ENCODE results near the gene BACE2.

BACE2 gene

GRCh38 chr21:41139275-41139674 lies 28.7 kb upstream of the BACE2 start:
- ChIA-PET CTCF (no interaction called here), POLR2A (no interaction called here)
- H3K36me3 ChIP-seq (ENCODE audit: control insufficient read depth in 4 of 4, insufficient read depth in 4 of 4, low read length in 3 of 4), result no peaks in the 10 kb centered on the region
- peaks cover 0 to 3% (median 0%) of the 10 kb centered on the region in 5 experiments for H3K27me3 ChIP-seq (replicated peaks in 2 of 5; ENCODE audit: control insufficient read depth in 4 of 5, insufficient read depth in 5 of 5, low read length in 4 of 5)
- no peaks in the 10 kb centered on the region for H3K4me1 ChIP-seq (ENCODE audit: control extremely low read depth in 1 of 4, control insufficient read depth in 4 of 4, insufficient read depth in 4 of 4, low read length in 3 of 4)
- WGBS (ENCODE audit: insufficient coverage), result 94% methylated on average over 5 of the region's 5 CpGs
- no peaks in the 10 kb centered on the region for H3K9me3 ChIP-seq (ENCODE audit: control extremely low read depth in 1 of 5, control insufficient read depth in 4 of 5, insufficient read depth in 2 of 5, low read depth in 1 of 5, low read length in 4 of 5)
- DNase-seq, result no peak
- no peak overlapping the region for H3K4me3 ChIP-seq (ENCODE audit: control insufficient read depth in 1 of 7, extremely low read depth in 1 of 7, insufficient read depth in 4 of 7, low read depth in 2 of 7, low read length in 6 of 7)
- no peak overlapping the region for H3K27ac ChIP-seq (ENCODE audit: insufficient read depth in 1 of 2, low read depth in 1 of 2, low read length in 2 of 2, poor library complexity in 1 of 2, severe bottlenecking in 2 of 2)

GRCh38 chr21:41139951-41140350 lies 28.0 kb upstream of the BACE2 start:
- H3K27me3 ChIP-seq (replicated peaks in 2 of 5; ENCODE audit: control insufficient read depth in 4 of 5, insufficient read depth in 5 of 5, low read length in 4 of 5), result peaks cover 0 to 3% (median 0%) of the 10 kb centered on the region in 5 experiments
- H3K9me3 ChIP-seq (ENCODE audit: control extremely low read depth in 1 of 5, control insufficient read depth in 4 of 5, insufficient read depth in 2 of 5, low read depth in 1 of 5, low read length in 4 of 5), result no peaks in the 10 kb centered on the region
- WGBS (ENCODE audit: insufficient coverage), result 96% methylated on average over 11 of the region's 12 CpGs
- CTCF ChIA-PET, result no interaction called here
- H3K4me3 ChIP-seq (ENCODE audit: control insufficient read depth in 1 of 7, extremely low read depth in 1 of 7, insufficient read depth in 4 of 7, low read depth in 2 of 7, low read length in 6 of 7), result no peak overlapping the region
- H3K27ac ChIP-seq (ENCODE audit: insufficient read depth in 1 of 2, low read depth in 1 of 2, low read length in 2 of 2, poor library complexity in 1 of 2, severe bottlenecking in 2 of 2), result no peak overlapping the region
- POLR2A ChIA-PET, result no interaction called here
- no peaks in the 10 kb centered on the region for H3K4me1 ChIP-seq (ENCODE audit: control extremely low read depth in 1 of 4, control insufficient read depth in 4 of 4, insufficient read depth in 4 of 4, low read length in 3 of 4)
- no peaks in the 10 kb centered on the region for H3K36me3 ChIP-seq (ENCODE audit: control insufficient read depth in 4 of 4, insufficient read depth in 4 of 4, low read length in 3 of 4)
- no peak for DNase-seq

- no peak overlapping the region for H3K4me3 ChIP-seq (ENCODE audit: control insufficient read depth in 1 of 7, extremely low read depth in 1 of 7, insufficient read depth in 4 of 7, low read depth in 2 of 7, low read length in 6 of 7)
- no peak overlapping the region for H3K27ac ChIP-seq (ENCODE audit: insufficient read depth in 1 of 2, low read depth in 1 of 2, low read length in 2 of 2, poor library complexity in 1 of 2, severe bottlenecking in 2 of 2)
- POLR2A ChIA-PET, result no interaction called here
- no peak for DNase-seq
- CTCF ChIA-PET, result no interaction called here
- no peaks in the 10 kb centered on the region for H3K4me1 ChIP-seq (ENCODE audit: control extremely low read depth in 1 of 4, control insufficient read depth in 4 of 4, insufficient read depth in 4 of 4, low read length in 3 of 4)
- H3K27me3 ChIP-seq (replicated peaks in 2 of 5; ENCODE audit: control insufficient read depth in 4 of 5, insufficient read depth in 5 of 5, low read length in 4 of 5), result peaks cover 0 to 3% (median 0%) of the 10 kb centered on the region in 5 experiments
- no peaks in the 10 kb centered on the region for H3K36me3 ChIP-seq (ENCODE audit: control insufficient read depth in 4 of 4, insufficient read depth in 4 of 4, low read length in 3 of 4)
- 89% methylated on average over 2 of the region's 2 CpGs for WGBS (ENCODE audit: insufficient coverage)
- no peaks in the 10 kb centered on the region for H3K9me3 ChIP-seq (ENCODE audit: control extremely low read depth in 1 of 5, control insufficient read depth in 4 of 5, insufficient read depth in 2 of 5, low read depth in 1 of 5, low read length in 4 of 5)
Measured at GRCh38 chr21:41141031-41141457, 26.9 kb upstream of the BACE2 start.

GRCh38 chr21:41142051-41142795 lies 25.7 kb upstream of the BACE2 start:
- WGBS (ENCODE audit: insufficient coverage), result 85% methylated on average over 12 of the region's 15 CpGs
- Histone ChIP-seq H3K4me1 (ENCODE audit: control extremely low read depth in 1 of 4, control insufficient read depth in 4 of 4, insufficient read depth in 4 of 4, low read length in 3 of 4) (no peaks in the 10 kb centered on the region), H3K36me3 (ENCODE audit: control insufficient read depth in 4 of 4, insufficient read depth in 4 of 4, low read length in 3 of 4) (no peaks in the 10 kb centered on the region), H3K27me3 (replicated peaks in 2 of 5; ENCODE audit: control insufficient read depth in 4 of 5, insufficient read depth in 5 of 5, low read length in 4 of 5) (peaks cover 0 to 4% (median 0%) of the 10 kb centered on the region in 5 experiments), H3K27ac (ENCODE audit: insufficient read depth in 1 of 2, low read depth in 1 of 2, low read length in 2 of 2, poor library complexity in 1 of 2, severe bottlenecking in 2 of 2) (no peak overlapping the region), H3K9me3 (ENCODE audit: control extremely low read depth in 1 of 5, control insufficient read depth in 4 of 5, insufficient read depth in 2 of 5, low read depth in 1 of 5, low read length in 4 of 5) (no peaks in the 10 kb centered on the region), H3K4me3 (ENCODE audit: control insufficient read depth in 1 of 7, extremely low read depth in 1 of 7, insufficient read depth in 4 of 7, low read depth in 2 of 7, low read length in 6 of 7) (no peak overlapping the region)
- CTCF ChIA-PET, result no interaction called here
- DNase-seq, result no peak
- POLR2A ChIA-PET, result no interaction called here

- ChIA-PET CTCF (interaction anchor here (1.4 kb wide), 1 partner anchor 11 kb away, joined by 3 read pairs; no protein-coding TSS in a partner anchor), POLR2A (no interaction called here)
- Histone ChIP-seq H3K27ac (ENCODE audit: insufficient read depth in 1 of 2, low read depth in 1 of 2, low read length in 2 of 2, poor library complexity in 1 of 2, severe bottlenecking in 2 of 2) (no peak overlapping the region), H3K4me1 (ENCODE audit: control extremely low read depth in 1 of 4, control insufficient read depth in 4 of 4, insufficient read depth in 4 of 4, low read length in 3 of 4) (no peaks in the 10 kb centered on the region), H3K9me3 (ENCODE audit: control extremely low read depth in 1 of 5, control insufficient read depth in 4 of 5, insufficient read depth in 2 of 5, low read depth in 1 of 5, low read length in 4 of 5) (no peaks in the 10 kb centered on the region), H3K27me3 (replicated peaks in 2 of 5; ENCODE audit: control insufficient read depth in 4 of 5, insufficient read depth in 5 of 5, low read length in 4 of 5) (peaks cover 0 to 7% (median 0%) of the 10 kb centered on the region in 5 experiments), H3K36me3 (ENCODE audit: control insufficient read depth in 4 of 4, insufficient read depth in 4 of 4, low read length in 3 of 4) (no peaks in the 10 kb centered on the region), H3K4me3 (ENCODE audit: control insufficient read depth in 1 of 7, extremely low read depth in 1 of 7, insufficient read depth in 4 of 7, low read depth in 2 of 7, low read length in 6 of 7) (no peak overlapping the region)
- no peak for DNase-seq
- WGBS (ENCODE audit: insufficient coverage), result 81% methylated on average over 10 of the region's 10 CpGs
Measured at GRCh38 chr21:41143596-41144325, 24.2 kb upstream of the BACE2 start.

DNA sequence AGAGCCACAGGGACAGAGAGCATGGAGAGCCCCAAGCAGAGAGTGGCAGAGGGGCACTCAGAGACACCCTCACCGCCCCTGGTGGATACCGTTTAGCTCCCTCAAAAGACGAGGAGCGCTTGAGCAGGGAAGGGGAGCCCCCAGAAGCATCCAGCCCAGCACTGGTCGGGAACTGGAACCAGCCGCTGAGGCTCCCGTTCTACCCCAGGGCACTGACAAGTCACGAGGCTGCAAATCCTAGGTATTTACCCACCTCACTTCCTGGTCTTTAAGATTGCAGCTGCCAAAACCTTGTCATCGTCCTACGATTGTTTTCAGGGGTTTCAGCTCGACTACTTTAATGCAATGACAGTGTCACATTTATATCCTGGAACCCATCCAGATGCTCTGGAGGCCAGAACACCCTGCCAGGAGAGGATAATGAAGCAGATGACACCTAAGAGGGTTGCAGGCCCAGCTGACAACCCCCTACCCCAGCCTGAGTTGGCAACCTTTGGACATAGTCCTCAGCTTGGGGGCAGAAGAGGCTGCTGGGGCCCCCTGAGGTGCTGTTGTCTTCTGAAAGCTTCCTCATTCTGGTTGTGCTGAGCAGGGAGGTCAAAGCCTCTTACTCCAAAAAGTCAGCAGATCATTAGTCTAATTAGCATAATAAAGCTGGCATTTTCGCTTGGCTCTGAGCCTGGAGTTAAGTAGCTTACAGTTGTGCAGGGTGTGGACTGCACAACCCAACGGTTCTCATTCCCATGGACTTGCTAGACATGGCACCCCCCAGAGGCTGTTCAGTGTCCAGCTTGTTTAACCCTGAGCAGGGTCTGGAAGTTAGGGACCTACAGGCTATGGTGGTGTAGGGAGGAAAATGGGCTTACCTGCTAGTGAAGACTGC lies 20.6 kb upstream of the BACE2 start:
- Histone ChIP-seq H3K27ac (ENCODE audit: insufficient read depth in 1 of 2, low read depth in 1 of 2, low read length in 2 of 2, poor library complexity in 1 of 2, severe bottlenecking in 2 of 2) (no peak overlapping the region), H3K4me1 (ENCODE audit: control extremely low read depth in 1 of 4, control insufficient read depth in 4 of 4, insufficient read depth in 4 of 4, low read length in 3 of 4) (no peaks in the 10 kb centered on the region), H3K4me3 (ENCODE audit: control insufficient read depth in 1 of 7, extremely low read depth in 1 of 7, insufficient read depth in 4 of 7, low read depth in 2 of 7, low read length in 6 of 7) (no peak overlapping the region), H3K9me3 (ENCODE audit: control extremely low read depth in 1 of 5, control insufficient read depth in 4 of 5, insufficient read depth in 2 of 5, low read depth in 1 of 5, low read length in 4 of 5) (peaks cover 0 to 12% (median 4%) of the 10 kb centered on the region in 5 experiments), H3K27me3 (replicated peaks in 2 of 5; ENCODE audit: control insufficient read depth in 4 of 5, insufficient read depth in 5 of 5, low read length in 4 of 5) (peaks cover 0 to 13% (median 0%) of the 10 kb centered on the region in 5 experiments), H3K36me3 (ENCODE audit: control insufficient read depth in 4 of 4, insufficient read depth in 4 of 4, low read length in 3 of 4) (no peaks in the 10 kb centered on the region)
- no peak for DNase-seq
- ChIA-PET POLR2A (no interaction called here), CTCF (interaction anchor here (1.3 kb wide), 1 partner anchor 10 kb away, joined by 3 read pairs; no protein-coding TSS in a partner anchor)
- 93% methylated on average over 13 of the region's 13 CpGs for WGBS (ENCODE audit: insufficient coverage)

Data from common myeloid progenitor, CD34-positive (primary cell).